Stimulated activated CD8-positive, alpha-beta memory T cell treated with anti-CD3 and anti-CD28 coated beads, Interleukin-4, amount 100 ng/mL, for 24 hours (primary cell): Measurements from ENCODE around the gene MYO1B.

Experiments used
- DNase-seq: peaks from one replicate; pipeline ENCODE4 v3.0.0-alpha.2; 2020; ENCODE audit warnings: low read depth

Gene MYO1B

GRCh38 chr2:191322828-191323506 lies 77.8 kb downstream of the MYO1B start:
- DNase-seq, result no peak

- no peak for DNase-seq
Measured at GRCh38 chr2:191325651-191326365, 80.6 kb downstream of the MYO1B start.

- no peak for DNase-seq
Measured at GRCh38 chr2:191327484-191327883, 82.3 kb downstream of the MYO1B start.

GRCh38 chr2:191328150-191328809 lies 83.1 kb downstream of the MYO1B start:
- no peak for DNase-seq

GRCh38 chr2:191329841-191330240 lies 84.6 kb downstream of the MYO1B start:
- no peak for DNase-seq

GRCh38 chr2:191333911-191334357 lies 88.7 kb downstream of the MYO1B start:
- DNase-seq, result no peak

GRCh38 chr2:191335875-191336464 lies 90.8 kb downstream of the MYO1B start:
- no peak for DNase-seq

- DNase-seq, result no peak
Measured at GRCh38 chr2:191341436-191341835, 96.2 kb downstream of the MYO1B start.

- DNase-seq, result no peak
Measured at GRCh38 chr2:191343796-191344338, 98.7 kb downstream of the MYO1B start.

GRCh38 chr2:191345788-191346187 lies 100.6 kb downstream of the MYO1B start:
- no peak for DNase-seq

GRCh38 chr2:191347154-191347553 lies 102.0 kb downstream of the MYO1B start:
- no peak for DNase-seq

GRCh38 chr2:191347881-191348280 lies 102.7 kb downstream of the MYO1B start:
- no peak for DNase-seq

GRCh38 chr2:191349990-191350389 lies 104.8 kb downstream of the MYO1B start:
- DNase-seq, result no peak

GRCh38 chr2:191350826-191351225 lies 105.6 kb downstream of the MYO1B start:
- DNase-seq, result no peak

GRCh38 chr2:191351298-191351697 lies 106.1 kb downstream of the MYO1B start:
- no peak for DNase-seq

GRCh38 chr2:191351921-191352320 lies 106.7 kb downstream of the MYO1B start:
- no peak for DNase-seq

- no peak for DNase-seq
Measured at GRCh38 chr2:191352536-191352935, 107.3 kb downstream of the MYO1B start.

- no peak for DNase-seq
Measured at GRCh38 chr2:191355170-191355758, 110.1 kb downstream of the MYO1B start.

GRCh38 chr2:191357678-191358077 lies 112.5 kb downstream of the MYO1B start:
- no peak for DNase-seq

- no peak for DNase-seq
Measured at GRCh38 chr2:191358325-191359025, 113.3 kb downstream of the MYO1B start.

- no peak for DNase-seq
Measured at GRCh38 chr2:191359133-191359532, 113.9 kb downstream of the MYO1B start.
